Measurements from ENCODE around the gene TNN. TPM values are rescaled to one million over a fixed set of nuclear protein-coding genes. Genes with fewer than 3 reads are reported as not detected.

TNN gene
- total RNA-seq, 1 experiment from 2014 or later = 0.11 TPM

- no peak for DNase-seq
- Histone ChIP-seq H4K5ac (ENCODE audit: insufficient read length, low read depth, low read length) (no peak overlapping the region), H3K23ac (ENCODE audit: insufficient read length, low read depth, low read length) (no peak overlapping the region), H3K79me1 (ENCODE audit: insufficient read depth, low read depth, low read length, poor library complexity, severe bottlenecking) (no peaks in the 10 kb centered on the region), H2AK5ac (ENCODE audit: insufficient read length, low read length) (no peak overlapping the region), H2BK120ac (ENCODE audit: low read depth, low read length, poor library complexity, severe bottlenecking) (no peak overlapping the region), H4K8ac (replicated peaks; ENCODE audit: insufficient read length, low read depth, low read length) (no peak overlapping the region), H3K18ac (ENCODE audit: insufficient read length, low read depth, low read length) (no peak overlapping the region), H3K27ac (ENCODE audit: insufficient read length, low read depth, low read length) (no peak overlapping the region), H2BK12ac (ENCODE audit: insufficient read length, low read depth, low read length) (no peak overlapping the region), H3K14ac (ENCODE audit: insufficient read depth, low read length) (no peak overlapping the region), H3K9me3 (ENCODE audit: control insufficient read depth, low read depth, low read length) (no peaks in the 10 kb centered on the region), H3K4me1 (ENCODE audit: insufficient read depth, low read length) (no peaks in the 10 kb centered on the region), H3K4ac (ENCODE audit: low read depth, low read length) (no peak overlapping the region), H2BK5ac (ENCODE audit: insufficient read length, low read length) (no peak overlapping the region), H3K27me3 (ENCODE audit: insufficient read depth, low read length) (peaks cover 2% of the 10 kb centered on the region; the same call in 1 of the 2 replicates), H2BK15ac (ENCODE audit: low read depth, low read length) (no peak overlapping the region), H3K23me2 (ENCODE audit: insufficient read length, low read depth, low read length, poor library complexity, severe bottlenecking) (peaks cover 18% of the 10 kb centered on the region), H3T11ph (ENCODE audit: low read length) (no peak overlapping the region), H2AFZ (ENCODE audit: low read length) (no peak overlapping the region), H4K91ac (ENCODE audit: insufficient read length, low read depth, low read length) (no peak overlapping the region), H3K79me2 (ENCODE audit: insufficient read depth, low read length) (no peaks in the 10 kb centered on the region), H3K4me2 (ENCODE audit: insufficient read depth, insufficient read length, low read length) (no peak overlapping the region), H3K56ac (ENCODE audit: insufficient read length, low read depth, low read length) (no peak overlapping the region), H3K9ac (ENCODE audit: extremely low read depth, insufficient read length, low read length) (no peak overlapping the region), H2BK20ac (ENCODE audit: low read depth, low read length, poor library complexity, severe bottlenecking) (no peak overlapping the region), H4K20me1 (ENCODE audit: control insufficient read depth, insufficient read depth, insufficient read length) (no peaks in the 10 kb centered on the region)
- peaks cover 12 to 16% of the 10 kb centered on the region in 2 experiments; a peak in 3 of 4 replicates for H3K4me1 Mint-ChIP-seq
- no CpG with 5 or more reads among the region's 3 CpGs for WGBS (ENCODE audit: extremely low coverage, insufficient read length, low lambda C conversion rate)
- no peaks in the 10 kb centered on the region for H3K36me3 Mint-ChIP-seq (ENCODE audit: insufficient read depth in 1 of 3, low read depth in 3 of 3)
- H3K4me3 Mint-ChIP-seq = no peak overlapping the region
- peaks cover 32% of the 10 kb centered on the region for H3K27me3 Mint-ChIP-seq (ENCODE audit: low read depth)
- H3K27ac Mint-ChIP-seq = no peak overlapping the region
- TF ChIP-seq, protein P1, sequence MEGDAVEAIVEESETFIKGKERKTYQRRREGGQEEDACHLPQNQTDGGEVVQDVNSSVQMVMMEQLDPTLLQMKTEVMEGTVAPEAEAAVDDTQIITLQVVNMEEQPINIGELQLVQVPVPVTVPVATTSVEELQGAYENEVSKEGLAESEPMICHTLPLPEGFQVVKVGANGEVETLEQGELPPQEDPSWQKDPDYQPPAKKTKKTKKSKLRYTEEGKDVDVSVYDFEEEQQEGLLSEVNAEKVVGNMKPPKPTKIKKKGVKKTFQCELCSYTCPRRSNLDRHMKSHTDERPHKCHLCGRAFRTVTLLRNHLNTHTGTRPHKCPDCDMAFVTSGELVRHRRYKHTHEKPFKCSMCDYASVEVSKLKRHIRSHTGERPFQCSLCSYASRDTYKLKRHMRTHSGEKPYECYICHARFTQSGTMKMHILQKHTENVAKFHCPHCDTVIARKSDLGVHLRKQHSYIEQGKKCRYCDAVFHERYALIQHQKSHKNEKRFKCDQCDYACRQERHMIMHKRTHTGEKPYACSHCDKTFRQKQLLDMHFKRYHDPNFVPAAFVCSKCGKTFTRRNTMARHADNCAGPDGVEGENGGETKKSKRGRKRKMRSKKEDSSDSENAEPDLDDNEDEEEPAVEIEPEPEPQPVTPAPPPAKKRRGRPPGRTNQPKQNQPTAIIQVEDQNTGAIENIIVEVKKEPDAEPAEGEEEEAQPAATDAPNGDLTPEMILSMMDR (conservative IDR thresholded peaks at IDR 0.05) = no peak
- H3K9me3 Mint-ChIP-seq = no peaks in the 10 kb centered on the region
Observed at GRCh38 chr1:175195798-175196197, 128.2 kb downstream of the TNN start.
